ENCODE data around the gene ZBTB39. TPM values are rescaled to one million over a fixed set of nuclear protein-coding genes. Genes with fewer than 3 reads are reported as not detected.

ZBTB39 gene
- total and polyA plus RNA-seq, 2 of the 13 experiments (the other 11 are each of a cell fraction or from before 2014, with no cell fraction given): 6.5 to 6.9 TPM

DNA sequence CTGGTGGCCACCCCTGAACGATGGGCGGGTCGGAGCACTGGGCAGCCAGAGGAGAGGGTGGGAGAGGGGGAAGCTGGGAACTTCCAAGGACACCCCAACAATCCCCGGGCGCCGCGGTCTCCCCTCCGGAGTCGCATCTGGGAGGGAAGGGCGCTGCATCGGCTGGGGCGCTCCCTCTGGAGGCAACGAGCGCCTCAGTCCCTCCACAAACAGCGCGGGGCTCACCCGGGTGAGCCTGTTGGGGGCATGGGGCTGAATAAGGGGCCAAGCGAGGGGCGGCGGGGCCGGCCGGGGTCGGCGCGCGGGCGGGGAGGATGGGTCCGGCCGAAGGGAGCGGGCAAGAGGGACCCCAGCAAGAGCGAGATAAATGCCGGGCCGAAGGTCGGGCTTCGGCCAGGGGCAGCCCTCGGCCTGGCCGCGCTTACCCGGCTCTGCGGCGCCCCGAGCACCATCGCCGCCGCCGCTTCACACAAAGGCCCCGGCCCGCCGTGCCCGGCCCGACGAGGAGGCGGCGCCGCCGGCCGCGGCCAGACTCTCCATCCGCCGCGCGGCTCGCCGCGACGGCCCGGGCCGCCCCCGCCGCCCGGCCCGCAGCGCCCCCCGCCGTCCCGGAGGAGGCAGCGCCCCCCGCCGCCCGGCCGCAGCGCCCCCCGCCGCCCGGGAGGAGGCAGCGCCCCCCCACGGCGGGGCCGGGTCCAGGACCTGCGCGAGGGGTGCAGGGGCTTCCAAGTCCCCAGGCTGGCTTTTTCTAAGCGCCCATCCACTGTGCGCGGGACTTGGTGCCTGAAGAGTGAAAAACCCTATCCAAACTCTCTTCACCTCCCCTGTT, at the start of gene ZBTB39 (continued):
- TF ChIP-seq AKAP8 (CRISPR knock-in tag; IDR thresholded peaks at IDR 0.05) (0 out of 2 replicates have a peak, but pooled peaks have one; percentile 37), ZNF563 (CRISPR knock-in tag; IDR thresholded peaks at IDR 0.05) (peak; percentile 63; the same call in 1 of the 2 replicates), GLI4 (CRISPR knock-in tag; IDR thresholded peaks at IDR 0.05; ENCODE audit: borderline replicate concordance) (0 out of 2 replicates have a peak, but pooled peaks have one; percentile 18), SPEN (CRISPR knock-in tag; IDR thresholded peaks at IDR 0.05; ENCODE audit: low read depth) (peak; percentile 32; the same call in 1 of the 2 replicates), ZNF333 (CRISPR knock-in tag; IDR thresholded peaks at IDR 0.05; ENCODE audit: borderline replicate concordance) (0 out of 2 replicates have a peak, but pooled peaks have one; percentile 52), HES4 (CRISPR knock-in tag; IDR thresholded peaks at IDR 0.05; ENCODE audit: borderline replicate concordance) (peak; percentile 65; the same call in 1 of the 2 replicates), PHF8 (CRISPR knock-in tag; IDR thresholded peaks at IDR 0.05) (0 out of 2 replicates have a peak, but pooled peaks have one; percentile 62), SALL1 (CRISPR knock-in tag; IDR thresholded peaks at IDR 0.05) (peak; percentile 17; the same call in 1 of the 2 replicates)
- TF ChIP-seq, protein P1, sequence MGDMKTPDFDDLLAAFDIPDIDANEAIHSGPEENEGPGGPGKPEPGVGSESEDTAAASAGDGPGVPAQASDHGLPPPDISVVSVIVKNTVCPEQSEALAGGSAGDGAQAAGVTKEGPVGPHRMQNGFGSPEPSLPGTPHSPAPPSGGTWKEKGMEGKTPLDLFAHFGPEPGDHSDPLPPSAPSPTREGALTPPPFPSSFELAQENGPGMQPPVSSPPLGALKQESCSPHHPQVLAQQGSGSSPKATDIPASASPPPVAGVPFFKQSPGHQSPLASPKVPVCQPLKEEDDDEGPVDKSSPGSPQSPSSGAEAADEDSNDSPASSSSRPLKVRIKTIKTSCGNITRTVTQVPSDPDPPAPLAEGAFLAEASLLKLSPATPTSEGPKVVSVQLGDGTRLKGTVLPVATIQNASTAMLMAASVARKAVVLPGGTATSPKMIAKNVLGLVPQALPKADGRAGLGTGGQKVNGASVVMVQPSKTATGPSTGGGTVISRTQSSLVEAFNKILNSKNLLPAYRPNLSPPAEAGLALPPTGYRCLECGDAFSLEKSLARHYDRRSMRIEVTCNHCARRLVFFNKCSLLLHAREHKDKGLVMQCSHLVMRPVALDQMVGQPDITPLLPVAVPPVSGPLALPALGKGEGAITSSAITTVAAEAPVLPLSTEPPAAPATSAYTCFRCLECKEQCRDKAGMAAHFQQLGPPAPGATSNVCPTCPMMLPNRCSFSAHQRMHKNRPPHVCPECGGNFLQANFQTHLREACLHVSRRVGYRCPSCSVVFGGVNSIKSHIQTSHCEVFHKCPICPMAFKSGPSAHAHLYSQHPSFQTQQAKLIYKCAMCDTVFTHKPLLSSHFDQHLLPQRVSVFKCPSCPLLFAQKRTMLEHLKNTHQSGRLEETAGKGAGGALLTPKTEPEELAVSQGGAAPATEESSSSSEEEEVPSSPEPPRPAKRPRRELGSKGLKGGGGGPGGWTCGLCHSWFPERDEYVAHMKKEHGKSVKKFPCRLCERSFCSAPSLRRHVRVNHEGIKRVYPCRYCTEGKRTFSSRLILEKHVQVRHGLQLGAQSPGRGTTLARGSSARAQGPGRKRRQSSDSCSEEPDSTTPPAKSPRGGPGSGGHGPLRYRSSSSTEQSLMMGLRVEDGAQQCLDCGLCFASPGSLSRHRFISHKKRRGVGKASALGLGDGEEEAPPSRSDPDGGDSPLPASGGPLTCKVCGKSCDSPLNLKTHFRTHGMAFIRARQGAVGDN (CRISPR knock-in tag; IDR thresholded peaks at IDR 0.05): peak; percentile 45; the same call in 1 of the 2 replicates
- TF ChIP-seq, protein P2, sequence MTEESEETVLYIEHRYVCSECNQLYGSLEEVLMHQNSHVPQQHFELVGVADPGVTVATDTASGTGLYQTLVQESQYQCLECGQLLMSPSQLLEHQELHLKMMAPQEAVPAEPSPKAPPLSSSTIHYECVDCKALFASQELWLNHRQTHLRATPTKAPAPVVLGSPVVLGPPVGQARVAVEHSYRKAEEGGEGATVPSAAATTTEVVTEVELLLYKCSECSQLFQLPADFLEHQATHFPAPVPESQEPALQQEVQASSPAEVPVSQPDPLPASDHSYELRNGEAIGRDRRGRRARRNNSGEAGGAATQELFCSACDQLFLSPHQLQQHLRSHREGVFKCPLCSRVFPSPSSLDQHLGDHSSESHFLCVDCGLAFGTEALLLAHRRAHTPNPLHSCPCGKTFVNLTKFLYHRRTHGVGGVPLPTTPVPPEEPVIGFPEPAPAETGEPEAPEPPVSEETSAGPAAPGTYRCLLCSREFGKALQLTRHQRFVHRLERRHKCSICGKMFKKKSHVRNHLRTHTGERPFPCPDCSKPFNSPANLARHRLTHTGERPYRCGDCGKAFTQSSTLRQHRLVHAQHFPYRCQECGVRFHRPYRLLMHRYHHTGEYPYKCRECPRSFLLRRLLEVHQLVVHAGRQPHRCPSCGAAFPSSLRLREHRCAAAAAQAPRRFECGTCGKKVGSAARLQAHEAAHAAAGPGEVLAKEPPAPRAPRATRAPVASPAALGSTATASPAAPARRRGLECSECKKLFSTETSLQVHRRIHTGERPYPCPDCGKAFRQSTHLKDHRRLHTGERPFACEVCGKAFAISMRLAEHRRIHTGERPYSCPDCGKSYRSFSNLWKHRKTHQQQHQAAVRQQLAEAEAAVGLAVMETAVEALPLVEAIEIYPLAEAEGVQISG (CRISPR knock-in tag; IDR thresholded peaks at IDR 0.05): peak; percentile 99
